GM23338 (cell line): Measurements from ENCODE around the gene CYFIP1. TPM values are rescaled to one million over a fixed set of nuclear protein-coding genes. Genes with fewer than 3 reads are reported as not detected.

ENCODE experiments used
- ATAC-seq: fragments of 200-7000 bp; cut with Tn5 transposase; 3 replicates; pipeline ENCODE4 v1.9.1; 2020
- DNase-seq: peaks from one replicate; pipeline ENCODE4 v3.0.0-alpha.2; 2015; ENCODE audit warnings: low spot score
- H2AFZ ChIP-seq: fragments of 200-600 bp; sonication (generic); 2 replicates; pipeline ENCODE4 v1.8.0; 2016; ENCODE audit warnings: antibody characterized with exemption, mild to moderate bottlenecking, moderate library complexity
- H3F3A ChIP-seq: fragments of 200-600 bp; sonication (generic); replicated peaks from 2 replicates; pipeline ENCODE4 v1.8.0; 2017; ENCODE audit warnings: antibody characterized with exemption, mixed run types, low read depth
- H3K27ac ChIP-seq: fragments of 200-600 bp; sonication (generic); 2 replicates; pipeline ENCODE4 v1.6.1; 2016; ENCODE audit warnings: low read depth
- H3K27me3 ChIP-seq: fragments of 200-600 bp; sonication (generic); 2 replicates; pipeline ENCODE4 v1.8.0; 2016; ENCODE audit warnings: mild to moderate bottlenecking, mixed run types, moderate library complexity; ENCODE audit not compliant: insufficient read depth
- H3K36me3 ChIP-seq: fragments of 200-600 bp; sonication (generic); 2 replicates; pipeline ENCODE4 v1.8.0; 2016; ENCODE audit warnings: mild to moderate bottlenecking; ENCODE audit not compliant: insufficient read depth
- H3K4me1 ChIP-seq: fragments of 200-600 bp; sonication (generic); 2 replicates; pipeline ENCODE4 v1.8.0; 2016; ENCODE audit warnings: mild to moderate bottlenecking, moderate library complexity; ENCODE audit not compliant: insufficient read depth
- H3K4me2 ChIP-seq: fragments of 200-600 bp; sonication (generic); 2 replicates; pipeline ENCODE4 v1.7.1; 2017; ENCODE audit warnings: mixed run types
- H3K4me3 ChIP-seq: fragments of 200-600 bp; sonication (generic); 2 replicates; pipeline ENCODE4 v1.6.1; 2016; ENCODE audit warnings: mixed run types
- H3K79me2 ChIP-seq: fragments of 200-600 bp; sonication (generic); replicated peaks from 2 replicates; pipeline ENCODE4 v1.8.0; 2017; ENCODE audit warnings: mild to moderate bottlenecking; ENCODE audit not compliant: insufficient read depth
- H3K9me2 ChIP-seq: fragments of 200-600 bp; sonication (generic); 2 replicates; pipeline ENCODE4 v1.8.0; 2017; ENCODE audit not compliant: insufficient read depth
- H4K20me1 ChIP-seq: fragments of 200-600 bp; sonication (generic); replicated peaks from 2 replicates; pipeline ENCODE4 v1.8.0; 2017; ENCODE audit warnings: mild to moderate bottlenecking; ENCODE audit not compliant: insufficient read depth
- H3K27ac Mint-ChIP-seq: 2 replicates; pipeline ENCODE4 v1.8.0; 2020; ENCODE audit warnings: inconsistent platforms, mild to moderate bottlenecking, moderate library complexity, mixed read lengths
- H3K27me3 Mint-ChIP-seq: 3 replicates; pipeline ENCODE4 v1.8.0; 2022; ENCODE audit warnings: low read depth, mild to moderate bottlenecking, moderate library complexity, mixed read lengths, inconsistent platforms; ENCODE audit not compliant: insufficient read depth, poor library complexity
- H3K36me3 Mint-ChIP-seq: 3 replicates; pipeline ENCODE4 v1.8.0; 2021; ENCODE audit warnings: low read depth, mild to moderate bottlenecking, inconsistent platforms, moderate library complexity, mixed read lengths
- H3K4me1 Mint-ChIP-seq: 3 replicates; pipeline ENCODE4 v1.8.0; 2020; ENCODE audit warnings: mild to moderate bottlenecking, inconsistent platforms, mixed read lengths
- H3K4me3 Mint-ChIP-seq: 3 replicates; pipeline ENCODE4 v1.8.0; 2021; ENCODE audit warnings: moderate library complexity, mild to moderate bottlenecking, inconsistent platforms, mixed read lengths
- H3K9me3 Mint-ChIP-seq: 3 replicates; pipeline ENCODE4 v1.8.0; 2020; ENCODE audit warnings: moderate library complexity, mild to moderate bottlenecking, inconsistent platforms, mixed read lengths
- CREB1 ChIP-seq: fragments of 250-450 bp; sonication (Bioruptor Pico); IDR thresholded peaks from 2 replicates; pipeline ENCODE4 v1.5.0; 2020; ENCODE audit warnings: low read depth, mild to moderate bottlenecking, moderate library complexity
- EZH2phosphoT487 ChIP-seq: fragments of 200-600 bp; sonication (generic); IDR thresholded peaks from one replicate; pipeline ENCODE4 v1.8.1; 2018; ENCODE audit warnings: antibody characterized with exemption; ENCODE audit not compliant: unreplicated experiment
- JUNB ChIP-seq: IDR thresholded peaks from one replicate; pipeline ENCODE4 v1.6.1; 2016; ENCODE audit warnings: antibody characterized with exemption; ENCODE audit not compliant: unreplicated experiment
- NANOG ChIP-seq: IDR thresholded peaks from 2 replicates; pipeline ENCODE4 v1.6.1; 2016; ENCODE audit warnings: antibody characterized with exemption, borderline replicate concordance
- POLR2AphosphoS5 ChIP-seq: IDR thresholded peaks from 2 replicates; pipeline ENCODE4 v1.6.1; 2016; ENCODE audit warnings: antibody characterized with exemption, low read depth
- REST ChIP-seq: IDR thresholded peaks from one replicate; pipeline ENCODE4 v1.6.1; 2018; ENCODE audit warnings: antibody characterized with exemption; ENCODE audit not compliant: unreplicated experiment
- STAT1 ChIP-seq: IDR thresholded peaks from one replicate; pipeline ENCODE4 v1.6.1; 2016; ENCODE audit warnings: antibody characterized with exemption; ENCODE audit not compliant: unreplicated experiment
- ZNF114 ChIP-seq: fragments of 250-450 bp; sonication (Bioruptor Pico); IDR thresholded peaks from 2 replicates; pipeline ENCODE4 v1.5.0; 2020; ENCODE audit warnings: mild to moderate bottlenecking, moderate library complexity
- ZNF331 ChIP-seq: fragments of 250-450 bp; sonication (Bioruptor Pico); IDR thresholded peaks from 2 replicates; pipeline ENCODE4 v1.5.0; 2020; ENCODE audit warnings: low read depth, mild to moderate bottlenecking, moderate library complexity
- ZNF462 ChIP-seq: fragments of 250-450 bp; sonication (Bioruptor Pico); IDR thresholded peaks from 2 replicates; pipeline ENCODE4 v1.5.0; 2020; ENCODE audit warnings: mild to moderate bottlenecking, moderate library complexity
- polyA plus RNA-seq: library from polyadenylated mRNA; unstranded; fragments of >200 nt; fragmentation: Nextera tagmentation; extraction: Ambion mirVana; gene quantifications from 2 replicates; pipeline ENCODE4 v1.2.1, GENCODE V29; 2016
- total RNA-seq: library from RNA; depleted of rRNA; stranded (reverse); fragments of >200 nt; shearing (Covaris generic); gene quantifications from 2 replicates; pipeline ENCODE4 v1.2.3, GENCODE V29; 2014
- TF ChIP-seq, protein P1 (sequence below): IDR thresholded peaks from 2 replicates; pipeline ENCODE4 v1.6.1; 2016; ENCODE audit warnings: antibody characterized with exemption

The CYFIP1 gene
- total and polyA plus RNA-seq, 2 experiments from 2014 or later, result 20.0 to 73.9 TPM

GRCh38 chr15:22960556-22960955 is 19.6 kb downstream of the CYFIP1 start (continued):
- TF ChIP-seq REST (no peak), NANOG (no peak), CREB1 (CRISPR knock-in tag) (no peak), POLR2AphosphoS5 (no peak), ZNF331 (no peak), EZH2phosphoT487 (no peak), JUNB (no peak), STAT1 (no peak)
- TF ChIP-seq, protein P1, sequence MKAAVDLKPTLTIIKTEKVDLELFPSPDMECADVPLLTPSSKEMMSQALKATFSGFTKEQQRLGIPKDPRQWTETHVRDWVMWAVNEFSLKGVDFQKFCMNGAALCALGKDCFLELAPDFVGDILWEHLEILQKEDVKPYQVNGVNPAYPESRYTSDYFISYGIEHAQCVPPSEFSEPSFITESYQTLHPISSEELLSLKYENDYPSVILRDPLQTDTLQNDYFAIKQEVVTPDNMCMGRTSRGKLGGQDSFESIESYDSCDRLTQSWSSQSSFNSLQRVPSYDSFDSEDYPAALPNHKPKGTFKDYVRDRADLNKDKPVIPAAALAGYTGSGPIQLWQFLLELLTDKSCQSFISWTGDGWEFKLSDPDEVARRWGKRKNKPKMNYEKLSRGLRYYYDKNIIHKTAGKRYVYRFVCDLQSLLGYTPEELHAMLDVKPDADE, result no peak

GRCh38 chr15:22960126-22960525 is 20.0 kb downstream of the CYFIP1 start:
- peaks cover 26% of the 10 kb centered on the region for H4K20me1 ChIP-seq
- H3K9me2 ChIP-seq, result no peaks in the 10 kb centered on the region
- no peak overlapping the region for H3K4me2 ChIP-seq
- no peak for ATAC-seq
- H3K27me3 ChIP-seq, result no peaks in the 10 kb centered on the region
- H3K27ac ChIP-seq, result no peak overlapping the region
- H3K4me3 ChIP-seq, result no peak overlapping the region
- Mint-ChIP-seq H3K4me3 (no peak overlapping the region), H3K4me1 (peaks cover 18% of the 10 kb centered on the region), H3K9me3 (no peaks in the 10 kb centered on the region), H3K36me3 (peaks cover 4% of the 10 kb centered on the region; the same call in 1 of the 3 replicates), H3K27me3 (peaks cover 12% of the 10 kb centered on the region), H3K27ac (no peak overlapping the region)
- no peak for DNase-seq
- no peaks in the 10 kb centered on the region for H3F3A ChIP-seq
- H2AFZ ChIP-seq, result no peak overlapping the region
- no peaks in the 10 kb centered on the region for H3K4me1 ChIP-seq
- no peaks in the 10 kb centered on the region for H3K36me3 ChIP-seq
- H3K79me2 ChIP-seq, result peaks cover 75% of the 10 kb centered on the region
- no peak for TF ChIP-seq EZH2phosphoT487
- TF ChIP-seq ZNF114, result no peak
- TF ChIP-seq NANOG, result no peak
- TF ChIP-seq ZNF331, result no peak
- no peak for TF ChIP-seq ZNF462
- no peak for TF ChIP-seq REST
